ENCODE results near the gene PDXDC1.
"Not testable (repeated sequence)": the region's sequence is repeated elsewhere in the genome, so short reads cannot be mapped to it uniquely, and the experiment has no call there.

Gene PDXDC1

GRCh38 chr16:14974331-14974655 lies 533 bp upstream of the PDXDC1 start:
- DNase-seq = not testable (repeated sequence)

- peak; percentile 29 to 67 (median 46) for DNase-seq
Observed at GRCh38 chr16:14975418-14976194, 780 bp downstream of the PDXDC1 start.

GRCh38 chr16:14976971-14977736 lies 2.3 kb downstream of the PDXDC1 start:
- DNase-seq = not testable (repeated sequence)

- not testable (repeated sequence) for DNase-seq
Observed at GRCh38 chr16:14978281-14978680, 3.5 kb downstream of the PDXDC1 start.

GRCh38 chr16:14978908-14979307 lies 4.1 kb downstream of the PDXDC1 start:
- DNase-seq = not testable (repeated sequence)

GRCh38 chr16:14981234-14981633 lies 6.4 kb downstream of the PDXDC1 start:
- DNase-seq = not testable (repeated sequence)

- not testable (repeated sequence) for DNase-seq
Observed at GRCh38 chr16:14982521-14982920, 7.7 kb downstream of the PDXDC1 start.

- not testable (repeated sequence) for DNase-seq
Observed at GRCh38 chr16:14988092-14988491, 13.3 kb downstream of the PDXDC1 start.

GRCh38 chr16:14988661-14989191 lies 13.9 kb downstream of the PDXDC1 start:
- DNase-seq = not testable (repeated sequence)

- not testable (repeated sequence) for DNase-seq
Observed at GRCh38 chr16:14989291-14990281, 14.8 kb downstream of the PDXDC1 start.

- not testable (repeated sequence) for DNase-seq
Observed at GRCh38 chr16:14993277-14994151, 18.7 kb downstream of the PDXDC1 start.

- DNase-seq = not testable (repeated sequence)
Observed at GRCh38 chr16:14996702-14997101, 21.9 kb downstream of the PDXDC1 start.

GRCh38 chr16:14998300-14998699 lies 23.5 kb downstream of the PDXDC1 start:
- DNase-seq = not testable (repeated sequence)

GRCh38 chr16:14999845-15000244 lies 25.0 kb downstream of the PDXDC1 start:
- DNase-seq = not testable (repeated sequence)

GRCh38 chr16:15002448-15002847 lies 27.6 kb downstream of the PDXDC1 start:
- not testable (repeated sequence) for DNase-seq

GRCh38 chr16:15005357-15006132 lies 30.7 kb downstream of the PDXDC1 start:
- DNase-seq = not testable (repeated sequence)

- not testable (repeated sequence) for DNase-seq
Observed at GRCh38 chr16:15008647-15009046, 33.8 kb downstream of the PDXDC1 start.

- DNase-seq = not testable (repeated sequence)
Observed at GRCh38 chr16:15012941-15013340, 38.1 kb downstream of the PDXDC1 start.

- not testable (repeated sequence) for DNase-seq
Observed at GRCh38 chr16:15015671-15016070, 40.8 kb downstream of the PDXDC1 start.

GRCh38 chr16:15016354-15016753 lies 41.5 kb downstream of the PDXDC1 start:
- not testable (repeated sequence) for DNase-seq

Data from T-helper 2 cell (primary cell).